Subcutaneous adipose tissue (tissue), 4 donors: ENCODE results near the gene SART1. TPM values are rescaled to one million over a fixed set of nuclear protein-coding genes. Genes with fewer than 3 reads are reported as not detected.

ENCODE experiments used
- total RNA-seq, 4 donors: library from RNA; depleted of rRNA; stranded (reverse); fragments of >200 nt; gene quantifications; one replicate each; pipeline ENCODE4 v1.1.0, GENCODE V29; 2016
- TF ChIP-seq, protein P1 (sequence below): fragments of 450-650 bp; IDR thresholded peaks from one replicate; pipeline ENCODE4 v1.5.1; 2016; ENCODE audit warnings: low read depth, mild to moderate bottlenecking, control low read depth, antibody characterized with exemption, moderate library complexity

Gene SART1
- total RNA-seq, 4 donors from 2014 or later, result 33.7 to 69.9 (median 41.8) TPM

DNA sequence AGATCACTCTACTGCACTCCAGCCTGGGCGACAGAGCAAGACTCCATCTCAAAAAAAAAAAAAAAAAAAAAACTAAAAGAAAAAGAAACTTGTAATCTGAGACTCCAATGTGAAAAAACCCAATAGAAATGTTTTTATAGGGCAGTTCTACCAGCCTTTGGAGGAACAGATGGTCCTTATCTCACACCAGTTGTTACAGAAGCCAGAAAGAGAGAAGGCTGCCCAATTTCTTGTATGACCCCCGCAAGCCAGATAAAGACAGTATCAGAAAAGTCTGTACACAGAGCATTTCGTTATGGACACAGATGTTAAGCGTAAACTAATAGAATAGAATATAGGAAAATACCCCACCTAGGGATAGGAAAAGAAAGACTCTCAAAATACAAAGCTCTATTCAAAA, 27.5 kb upstream of the SART1 start:
- TF ChIP-seq, protein P1, sequence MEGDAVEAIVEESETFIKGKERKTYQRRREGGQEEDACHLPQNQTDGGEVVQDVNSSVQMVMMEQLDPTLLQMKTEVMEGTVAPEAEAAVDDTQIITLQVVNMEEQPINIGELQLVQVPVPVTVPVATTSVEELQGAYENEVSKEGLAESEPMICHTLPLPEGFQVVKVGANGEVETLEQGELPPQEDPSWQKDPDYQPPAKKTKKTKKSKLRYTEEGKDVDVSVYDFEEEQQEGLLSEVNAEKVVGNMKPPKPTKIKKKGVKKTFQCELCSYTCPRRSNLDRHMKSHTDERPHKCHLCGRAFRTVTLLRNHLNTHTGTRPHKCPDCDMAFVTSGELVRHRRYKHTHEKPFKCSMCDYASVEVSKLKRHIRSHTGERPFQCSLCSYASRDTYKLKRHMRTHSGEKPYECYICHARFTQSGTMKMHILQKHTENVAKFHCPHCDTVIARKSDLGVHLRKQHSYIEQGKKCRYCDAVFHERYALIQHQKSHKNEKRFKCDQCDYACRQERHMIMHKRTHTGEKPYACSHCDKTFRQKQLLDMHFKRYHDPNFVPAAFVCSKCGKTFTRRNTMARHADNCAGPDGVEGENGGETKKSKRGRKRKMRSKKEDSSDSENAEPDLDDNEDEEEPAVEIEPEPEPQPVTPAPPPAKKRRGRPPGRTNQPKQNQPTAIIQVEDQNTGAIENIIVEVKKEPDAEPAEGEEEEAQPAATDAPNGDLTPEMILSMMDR, result no peak

DNA sequence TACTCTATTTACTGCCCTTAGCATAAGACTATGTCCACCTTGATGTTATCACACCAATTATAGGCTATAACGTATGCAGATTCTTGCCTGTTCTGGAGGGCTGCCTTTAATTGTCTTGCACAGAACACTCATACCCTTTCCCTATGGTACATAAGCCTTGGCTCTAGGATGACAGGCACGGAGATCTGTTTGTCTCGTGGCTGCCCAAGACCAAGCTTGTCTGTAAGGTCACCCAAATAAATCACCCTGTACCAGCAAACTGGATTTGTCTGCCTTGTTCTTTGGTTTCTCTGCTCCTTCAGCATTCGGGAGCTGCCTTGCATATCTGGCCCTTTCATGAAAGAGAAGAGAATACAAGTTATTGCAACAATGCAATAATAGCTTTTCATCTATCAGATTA, 23.8 kb upstream of the SART1 start:
- TF ChIP-seq, protein P1, result no peak

DNA sequence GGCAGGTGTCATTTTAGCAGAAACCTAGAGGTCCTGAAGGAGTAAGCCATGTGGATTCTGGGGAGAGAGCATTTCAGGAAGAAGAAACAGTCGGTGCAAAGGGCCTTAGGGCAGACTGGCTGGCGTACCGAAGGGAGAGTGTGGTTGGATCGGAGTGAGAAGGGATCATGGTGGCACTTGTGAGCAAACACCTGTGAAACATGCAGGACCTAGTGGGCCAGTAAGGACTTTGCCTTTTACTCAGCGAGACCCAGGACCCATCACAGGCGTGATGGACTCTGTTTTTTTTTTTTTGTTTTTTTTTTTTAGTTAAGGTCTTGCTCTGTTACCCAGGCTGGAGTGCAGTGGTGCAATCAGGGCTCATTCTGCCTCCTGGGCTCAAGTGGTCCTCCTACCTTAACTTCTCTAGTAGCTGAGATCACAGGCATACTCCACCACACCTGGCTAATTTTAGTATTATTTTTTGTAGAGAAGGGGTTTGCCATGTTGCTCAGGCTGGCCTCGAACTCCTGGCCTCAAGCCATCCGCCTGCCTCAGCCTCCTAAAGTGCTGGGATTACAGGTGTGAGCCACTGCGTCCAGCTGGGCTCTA, 19.7 kb upstream of the SART1 start:
- TF ChIP-seq, protein P1, result no peak

DNA sequence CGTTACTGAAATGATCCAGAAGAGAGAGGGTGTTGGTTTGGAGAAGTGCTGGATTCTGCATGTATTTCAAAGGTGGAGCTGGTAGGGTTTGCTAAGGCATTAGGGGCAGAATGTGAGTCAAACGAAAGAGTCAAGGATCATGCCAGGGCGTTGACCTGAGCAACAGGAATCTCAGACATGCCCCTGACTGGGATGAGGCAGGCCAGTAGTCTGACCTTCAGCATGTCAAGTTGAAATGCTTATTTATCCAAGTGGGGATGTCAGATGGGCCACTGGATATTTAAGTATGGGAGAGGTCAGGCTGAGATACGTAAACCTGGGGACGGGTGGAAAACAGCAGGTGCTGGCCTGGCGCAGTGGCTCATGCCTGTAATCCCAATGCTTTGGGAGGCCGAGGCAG, 19.0 kb upstream of the SART1 start:
- TF ChIP-seq, protein P1, result no peak

DNA sequence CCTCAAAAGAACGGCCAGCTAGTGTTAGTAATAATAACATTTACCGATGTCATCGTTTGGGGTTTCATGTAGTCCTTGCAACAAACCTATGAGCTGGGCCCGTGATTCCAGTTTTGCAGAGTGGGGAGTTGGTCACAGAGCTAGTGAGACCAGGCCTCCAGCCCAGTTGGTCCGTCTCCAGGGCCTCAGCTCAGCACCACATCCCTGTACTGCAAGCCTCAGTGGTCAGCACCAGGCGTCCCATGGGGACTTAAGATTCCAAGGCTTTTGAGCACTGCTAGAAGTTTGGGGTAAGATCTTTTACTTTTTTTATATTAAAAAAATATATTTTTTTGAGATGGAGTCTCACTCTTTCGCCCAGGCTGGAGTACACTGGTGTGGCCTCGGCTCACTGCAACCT, 17.3 kb upstream of the SART1 start:
- TF ChIP-seq, protein P1, result no peak

DNA sequence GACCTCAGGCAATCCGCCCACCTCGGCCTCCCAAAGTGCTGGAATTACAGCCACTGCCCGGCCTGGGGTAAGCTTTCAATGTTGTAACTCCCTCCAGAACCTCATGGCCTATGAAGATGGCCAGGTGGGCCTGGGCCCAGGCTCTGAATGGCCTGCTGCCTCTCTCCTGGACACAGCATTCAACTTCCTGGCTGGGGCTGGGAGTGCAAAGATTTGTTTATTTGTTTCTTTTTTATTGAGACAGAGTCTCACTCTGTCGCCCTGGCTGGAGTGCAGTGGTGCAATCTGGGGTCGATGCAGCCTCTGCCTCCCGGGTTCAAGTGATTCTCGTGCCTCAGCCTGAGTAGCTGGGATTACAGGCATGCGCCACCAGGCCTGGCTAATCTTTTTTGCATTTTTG, 16.8 kb upstream of the SART1 start:
- TF ChIP-seq, protein P1, result no peak

DNA sequence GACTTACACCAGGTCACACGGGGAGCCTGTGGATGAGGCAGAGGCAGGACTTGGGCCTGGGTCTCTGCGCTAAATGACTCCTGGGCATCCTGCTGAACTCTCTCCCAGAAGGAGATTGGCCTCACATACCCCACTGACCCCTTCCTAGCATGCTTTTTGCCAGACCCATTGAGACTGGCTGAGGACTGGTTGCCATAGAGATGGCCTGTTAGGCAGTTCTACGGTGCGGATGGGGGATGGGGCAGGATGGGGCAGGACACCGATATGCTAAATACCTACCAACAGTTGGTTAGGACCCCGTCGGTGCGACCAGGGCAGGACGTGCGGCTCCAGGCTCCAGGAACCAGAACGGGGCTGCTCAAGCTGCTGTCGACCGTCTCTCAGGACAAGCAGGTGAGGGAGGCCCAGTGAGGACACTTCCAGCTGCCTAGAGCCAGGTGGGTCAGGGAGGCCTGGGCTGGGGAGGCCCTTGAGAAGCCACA, 16.1 kb upstream of the SART1 start, which contains the start of gene TSGA10IP:
TSGA10IP (plus strand) TSS at position 51 of the 482 bp plus-strand sequence; CDS start at position 247, 196 bp downstream.
- TF ChIP-seq, protein P1, result no peak
